Astrocyte (in vitro differentiated cells and primary cell): ENCODE results near the gene NGRN.

Experiments used
- EZH2 ChIP-seq: IDR thresholded peaks from 2 replicates; pipeline ENCODE4 v1.6.1; 2012; ENCODE audit warnings: mild to moderate bottlenecking, low read length, inconsistent platforms; ENCODE audit not compliant: insufficient read depth
- TF ChIP-seq, protein P1 (sequence below): IDR thresholded peaks from 2 replicates; pipeline ENCODE4 v1.5.1; 2011; ENCODE audit warnings: low read depth, mild to moderate bottlenecking, inconsistent platforms, low read length, moderate library complexity; ENCODE audit not compliant: insufficient read depth

DNA sequence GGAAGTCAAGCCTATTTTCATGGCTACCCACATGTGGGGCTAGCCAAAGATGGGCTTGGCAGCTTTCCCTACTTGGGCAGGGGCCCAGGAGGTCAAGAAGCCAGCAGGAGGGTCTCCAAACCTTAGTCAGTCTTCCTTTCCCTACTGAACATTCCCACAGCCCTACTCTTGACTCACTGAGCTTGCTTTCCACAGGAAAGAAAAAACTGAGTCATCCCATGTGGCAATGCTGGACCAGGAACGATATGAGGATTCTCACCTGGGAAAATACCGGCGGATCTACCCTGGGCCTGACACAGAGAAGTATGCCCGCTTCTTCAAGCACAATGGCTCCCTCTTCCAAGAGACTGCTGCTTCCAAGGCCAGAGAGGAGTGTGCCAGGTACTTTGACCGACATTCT is 3.7 kb upstream of the NGRN start:
- TF ChIP-seq, protein P1, sequence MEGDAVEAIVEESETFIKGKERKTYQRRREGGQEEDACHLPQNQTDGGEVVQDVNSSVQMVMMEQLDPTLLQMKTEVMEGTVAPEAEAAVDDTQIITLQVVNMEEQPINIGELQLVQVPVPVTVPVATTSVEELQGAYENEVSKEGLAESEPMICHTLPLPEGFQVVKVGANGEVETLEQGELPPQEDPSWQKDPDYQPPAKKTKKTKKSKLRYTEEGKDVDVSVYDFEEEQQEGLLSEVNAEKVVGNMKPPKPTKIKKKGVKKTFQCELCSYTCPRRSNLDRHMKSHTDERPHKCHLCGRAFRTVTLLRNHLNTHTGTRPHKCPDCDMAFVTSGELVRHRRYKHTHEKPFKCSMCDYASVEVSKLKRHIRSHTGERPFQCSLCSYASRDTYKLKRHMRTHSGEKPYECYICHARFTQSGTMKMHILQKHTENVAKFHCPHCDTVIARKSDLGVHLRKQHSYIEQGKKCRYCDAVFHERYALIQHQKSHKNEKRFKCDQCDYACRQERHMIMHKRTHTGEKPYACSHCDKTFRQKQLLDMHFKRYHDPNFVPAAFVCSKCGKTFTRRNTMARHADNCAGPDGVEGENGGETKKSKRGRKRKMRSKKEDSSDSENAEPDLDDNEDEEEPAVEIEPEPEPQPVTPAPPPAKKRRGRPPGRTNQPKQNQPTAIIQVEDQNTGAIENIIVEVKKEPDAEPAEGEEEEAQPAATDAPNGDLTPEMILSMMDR: no peak
- TF ChIP-seq EZH2: no peak
